NB4 (cell line): ENCODE data around the gene FAM186B.
"Not testable (repeated sequence)": the region's sequence is repeated elsewhere in the genome, so short reads cannot be mapped to it uniquely, and the experiment has no call there.

Experiments
- POLR2A ChIP-seq: IDR thresholded peaks from 2 replicates; pipeline ENCODE4 v1.6.1; 2011; ENCODE audit warnings: mild to moderate bottlenecking; ENCODE audit not compliant: insufficient read length; ENCODE audit errors: extremely low read depth
- TF ChIP-seq, protein P1 (sequence below): IDR thresholded peaks from one replicate; pipeline ENCODE4 v1.5.1; 2012; ENCODE audit warnings: low read depth, low read length
- TF ChIP-seq, protein P2 (sequence below): IDR thresholded peaks from 2 replicates; pipeline ENCODE4 v1.6.1; 2011; ENCODE audit warnings: low read depth, low read length

DNA sequence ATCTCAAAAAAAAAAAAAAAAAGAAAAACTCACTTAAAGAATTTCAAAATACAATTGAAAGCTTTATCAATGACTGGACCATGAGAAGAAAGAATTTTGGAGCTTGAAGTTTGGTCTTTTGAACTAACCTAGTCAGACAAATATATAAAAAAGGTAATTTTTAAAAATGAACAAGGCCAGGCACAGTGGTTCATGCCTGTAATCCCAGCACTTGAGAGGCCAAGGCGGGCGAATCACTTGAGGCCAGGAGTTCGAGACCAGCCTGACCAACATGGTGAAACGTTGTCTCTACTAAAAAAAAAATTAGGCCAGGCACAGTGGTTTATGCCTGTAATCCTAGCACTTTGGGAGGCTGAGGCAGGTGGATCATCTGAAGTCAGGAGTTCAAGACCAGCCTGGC lies 5.3 kb upstream of the FAM186B start:
- not testable (repeated sequence) for TF ChIP-seq POLR2A
- TF ChIP-seq, protein P1, sequence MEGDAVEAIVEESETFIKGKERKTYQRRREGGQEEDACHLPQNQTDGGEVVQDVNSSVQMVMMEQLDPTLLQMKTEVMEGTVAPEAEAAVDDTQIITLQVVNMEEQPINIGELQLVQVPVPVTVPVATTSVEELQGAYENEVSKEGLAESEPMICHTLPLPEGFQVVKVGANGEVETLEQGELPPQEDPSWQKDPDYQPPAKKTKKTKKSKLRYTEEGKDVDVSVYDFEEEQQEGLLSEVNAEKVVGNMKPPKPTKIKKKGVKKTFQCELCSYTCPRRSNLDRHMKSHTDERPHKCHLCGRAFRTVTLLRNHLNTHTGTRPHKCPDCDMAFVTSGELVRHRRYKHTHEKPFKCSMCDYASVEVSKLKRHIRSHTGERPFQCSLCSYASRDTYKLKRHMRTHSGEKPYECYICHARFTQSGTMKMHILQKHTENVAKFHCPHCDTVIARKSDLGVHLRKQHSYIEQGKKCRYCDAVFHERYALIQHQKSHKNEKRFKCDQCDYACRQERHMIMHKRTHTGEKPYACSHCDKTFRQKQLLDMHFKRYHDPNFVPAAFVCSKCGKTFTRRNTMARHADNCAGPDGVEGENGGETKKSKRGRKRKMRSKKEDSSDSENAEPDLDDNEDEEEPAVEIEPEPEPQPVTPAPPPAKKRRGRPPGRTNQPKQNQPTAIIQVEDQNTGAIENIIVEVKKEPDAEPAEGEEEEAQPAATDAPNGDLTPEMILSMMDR: not testable (repeated sequence)
- TF ChIP-seq, protein P2, sequence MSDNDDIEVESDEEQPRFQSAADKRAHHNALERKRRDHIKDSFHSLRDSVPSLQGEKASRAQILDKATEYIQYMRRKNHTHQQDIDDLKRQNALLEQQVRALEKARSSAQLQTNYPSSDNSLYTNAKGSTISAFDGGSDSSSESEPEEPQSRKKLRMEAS: not testable (repeated sequence)
